ENCODE data around the gene SRPK2. TPM values are rescaled to one million over a fixed set of nuclear protein-coding genes. Genes with fewer than 3 reads are reported as not detected.

SRPK2 gene
- total RNA-seq, 4 donors from 2014 or later = 61.7 to 89.1 (median 78.4) TPM

DNA sequence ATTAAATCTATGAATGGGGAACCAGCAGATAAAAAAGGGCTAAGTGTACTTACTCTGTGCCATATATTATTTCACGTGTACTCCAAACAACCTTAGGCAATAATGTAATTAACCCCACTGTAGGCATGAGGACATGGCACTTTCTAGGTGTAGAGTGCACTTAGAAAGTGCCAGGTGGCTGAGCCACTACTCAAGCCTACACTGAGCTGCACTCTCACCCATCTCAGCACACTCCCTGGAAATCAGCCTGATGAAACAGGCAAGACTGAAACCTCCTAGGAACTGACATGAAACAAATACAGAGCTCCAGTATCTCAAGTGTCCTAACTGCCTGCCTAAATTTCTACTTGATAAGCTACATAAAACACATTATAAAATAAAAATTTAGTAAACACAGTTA lies 227.4 kb downstream of the SRPK2 start:
- Histone ChIP-seq H3K9me3 (no peaks in the 10 kb centered on the region), H3K4me3 (no peak overlapping the region), H3K27ac (no peak overlapping the region), H3K36me3 (peaks cover 22% of the 10 kb centered on the region), H3K4me1 (no peaks in the 10 kb centered on the region), H3K27me3 (no peaks in the 10 kb centered on the region)
- DNase-seq (ENCODE audit: low spot score in 2 of 2) = no peak
- WGBS = 80% methylated on average over 1 of the region's 1 CpG
- no peak for TF ChIP-seq POLR2A (IDR thresholded peaks at IDR 0.05)

DNA sequence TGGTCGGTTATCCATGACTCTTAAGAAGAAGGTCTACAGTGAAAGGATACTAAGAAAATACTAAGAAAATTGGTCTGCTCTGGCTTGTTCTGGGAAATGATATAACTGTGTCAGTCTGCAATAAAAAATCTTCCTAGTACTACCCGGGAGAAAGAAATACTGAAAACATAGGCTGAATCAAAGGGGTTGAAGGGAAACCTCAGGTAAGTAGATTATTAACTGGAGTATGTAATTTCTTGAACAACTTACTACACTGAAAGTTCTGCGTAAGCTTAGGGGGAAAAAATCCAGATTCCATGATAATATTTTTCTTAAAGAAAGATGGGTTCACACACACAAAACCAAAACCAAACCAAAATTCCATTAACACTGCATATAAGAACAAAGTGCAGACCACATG lies 231.4 kb downstream of the SRPK2 start:
- 92% methylated on average over 3 of the region's 3 CpGs for WGBS
- Histone ChIP-seq H3K27me3 (no peaks in the 10 kb centered on the region), H3K4me3 (no peak overlapping the region), H3K4me1 (no peaks in the 10 kb centered on the region), H3K36me3 (peaks cover 2% of the 10 kb centered on the region), H3K27ac (no peak overlapping the region), H3K9me3 (no peaks in the 10 kb centered on the region)
- TF ChIP-seq POLR2A (IDR thresholded peaks at IDR 0.05) = no peak
- TF ChIP-seq, protein P1, sequence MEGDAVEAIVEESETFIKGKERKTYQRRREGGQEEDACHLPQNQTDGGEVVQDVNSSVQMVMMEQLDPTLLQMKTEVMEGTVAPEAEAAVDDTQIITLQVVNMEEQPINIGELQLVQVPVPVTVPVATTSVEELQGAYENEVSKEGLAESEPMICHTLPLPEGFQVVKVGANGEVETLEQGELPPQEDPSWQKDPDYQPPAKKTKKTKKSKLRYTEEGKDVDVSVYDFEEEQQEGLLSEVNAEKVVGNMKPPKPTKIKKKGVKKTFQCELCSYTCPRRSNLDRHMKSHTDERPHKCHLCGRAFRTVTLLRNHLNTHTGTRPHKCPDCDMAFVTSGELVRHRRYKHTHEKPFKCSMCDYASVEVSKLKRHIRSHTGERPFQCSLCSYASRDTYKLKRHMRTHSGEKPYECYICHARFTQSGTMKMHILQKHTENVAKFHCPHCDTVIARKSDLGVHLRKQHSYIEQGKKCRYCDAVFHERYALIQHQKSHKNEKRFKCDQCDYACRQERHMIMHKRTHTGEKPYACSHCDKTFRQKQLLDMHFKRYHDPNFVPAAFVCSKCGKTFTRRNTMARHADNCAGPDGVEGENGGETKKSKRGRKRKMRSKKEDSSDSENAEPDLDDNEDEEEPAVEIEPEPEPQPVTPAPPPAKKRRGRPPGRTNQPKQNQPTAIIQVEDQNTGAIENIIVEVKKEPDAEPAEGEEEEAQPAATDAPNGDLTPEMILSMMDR (IDR thresholded peaks at IDR 0.05) = no peak
- no peak for TF ChIP-seq POLR2AphosphoS5 (IDR thresholded peaks at IDR 0.05)
- no peak for TF ChIP-seq EP300 (IDR thresholded peaks at IDR 0.05)
- no peak for DNase-seq (ENCODE audit: low spot score in 2 of 2)

DNA sequence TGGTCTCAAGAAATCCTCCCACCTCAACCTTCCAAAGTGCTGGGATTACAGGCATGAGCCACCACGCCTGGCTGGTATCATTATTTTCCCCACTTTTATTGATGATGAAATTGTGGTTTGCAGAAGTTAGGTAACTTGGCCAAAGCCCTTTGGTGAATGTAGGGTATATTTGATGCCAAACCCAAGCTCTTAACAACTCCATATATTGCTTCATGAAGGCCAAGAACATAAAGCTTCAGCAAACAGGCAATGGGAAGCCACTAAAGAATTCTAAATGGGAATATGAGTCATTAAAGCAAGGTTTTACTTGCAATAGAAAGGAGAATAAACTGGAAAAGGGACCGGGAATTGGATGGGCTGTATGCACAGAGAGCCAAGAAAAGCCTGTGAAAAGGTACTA lies 232.0 kb downstream of the SRPK2 start:
- no peaks in the 10 kb centered on the region for H3K9me3 ChIP-seq
- no peak for DNase-seq (ENCODE audit: low spot score in 2 of 2)
- no peaks in the 10 kb centered on the region for H3K4me1 ChIP-seq
- no peak overlapping the region for H3K27ac ChIP-seq
- no peaks in the 10 kb centered on the region for H3K27me3 ChIP-seq
- peaks cover 2% of the 10 kb centered on the region for H3K36me3 ChIP-seq
- TF ChIP-seq, protein P1 (IDR thresholded peaks at IDR 0.05) = no peak
- no peak for TF ChIP-seq POLR2A (IDR thresholded peaks at IDR 0.05)
- TF ChIP-seq POLR2AphosphoS5 (IDR thresholded peaks at IDR 0.05) = no peak
- no peak for TF ChIP-seq EP300 (IDR thresholded peaks at IDR 0.05)
- 80% methylated on average over 2 of the region's 2 CpGs for WGBS
- H3K4me3 ChIP-seq = no peak overlapping the region

DNA sequence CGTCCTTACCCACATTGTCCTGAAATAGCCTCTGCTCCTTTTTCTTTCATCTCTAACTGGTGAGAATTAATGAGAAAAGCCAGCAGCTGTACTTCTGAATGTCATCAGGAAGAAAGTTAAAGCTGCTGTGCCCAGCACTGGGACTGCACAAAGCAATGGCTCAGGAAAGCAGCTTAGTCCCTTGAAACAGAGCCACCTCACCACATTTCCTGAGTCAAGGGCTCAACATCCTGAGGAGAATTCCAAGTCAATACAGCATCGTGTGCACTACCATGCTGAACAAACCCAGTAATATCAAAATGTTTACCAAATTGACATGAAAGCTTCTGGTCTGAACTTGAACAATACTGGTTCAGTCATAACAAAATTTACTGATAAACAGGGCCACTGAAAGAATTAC lies 234.6 kb downstream of the SRPK2 start:
- no peak for TF ChIP-seq POLR2AphosphoS5 (IDR thresholded peaks at IDR 0.05)
- TF ChIP-seq POLR2A (IDR thresholded peaks at IDR 0.05) = no peak
- no peak for TF ChIP-seq EP300 (IDR thresholded peaks at IDR 0.05)
- no peak overlapping the region for H3K27ac ChIP-seq
- H3K4me1 ChIP-seq = no peaks in the 10 kb centered on the region
- no peak overlapping the region for H3K4me3 ChIP-seq
- WGBS = 59% methylated on average over 2 of the region's 2 CpGs
- H3K27me3 ChIP-seq = no peaks in the 10 kb centered on the region
- no peak for DNase-seq (ENCODE audit: low spot score in 2 of 2)
- peaks cover 2% of the 10 kb centered on the region for H3K36me3 ChIP-seq
- H3K9me3 ChIP-seq = no peaks in the 10 kb centered on the region

DNA sequence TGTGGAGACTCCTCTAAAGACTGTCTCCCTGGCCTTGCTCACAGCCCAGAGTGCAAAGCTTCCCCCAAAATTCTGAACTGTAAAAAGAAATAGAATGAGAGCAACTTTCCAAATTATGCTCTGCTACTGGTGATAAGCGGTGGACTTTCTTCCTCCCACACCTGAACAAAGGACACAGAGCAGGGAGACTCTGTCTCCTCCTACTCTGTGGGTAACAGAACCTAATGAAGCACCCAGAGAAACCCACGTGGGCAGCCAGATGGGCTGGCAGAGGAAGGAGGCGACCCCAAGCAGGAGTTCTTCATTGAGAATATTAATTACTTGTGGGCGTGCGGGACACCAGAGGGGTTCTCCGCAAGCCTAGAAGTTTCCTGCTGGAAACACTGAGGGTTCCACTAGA lies 235.2 kb downstream of the SRPK2 start:
- Histone ChIP-seq H3K9me3 (no peaks in the 10 kb centered on the region), H3K36me3 (peaks cover 2% of the 10 kb centered on the region), H3K4me1 (no peaks in the 10 kb centered on the region), H3K27ac (no peak overlapping the region), H3K4me3 (no peak overlapping the region), H3K27me3 (no peaks in the 10 kb centered on the region)
- TF ChIP-seq, protein P1 (IDR thresholded peaks at IDR 0.05) = no peak
- TF ChIP-seq POLR2A (IDR thresholded peaks at IDR 0.05) = no peak
- no peak for TF ChIP-seq POLR2AphosphoS5 (IDR thresholded peaks at IDR 0.05)
- no peak for TF ChIP-seq EP300 (IDR thresholded peaks at IDR 0.05)
- 93% methylated on average over 6 of the region's 6 CpGs for WGBS
- no peak for DNase-seq (ENCODE audit: low spot score in 2 of 2)

DNA sequence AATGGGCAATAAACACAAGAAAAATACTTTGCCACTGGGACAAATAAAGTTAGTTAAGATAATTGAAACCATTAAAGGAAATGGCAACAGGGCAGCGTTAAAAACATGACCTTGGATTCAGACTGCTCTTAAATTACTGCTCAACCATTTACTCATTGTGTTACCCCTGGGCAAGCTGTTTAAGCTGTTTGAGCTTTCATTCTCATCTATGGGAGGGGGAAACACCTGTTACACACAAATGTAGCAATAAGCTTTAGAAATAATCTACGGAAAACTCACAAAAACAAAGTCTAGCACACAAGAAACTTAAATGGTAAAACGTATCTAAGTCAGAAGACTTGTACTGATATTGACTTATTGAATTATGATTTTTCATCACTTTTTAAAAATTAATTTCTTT lies 237.6 kb downstream of the SRPK2 start:
- no peaks in the 10 kb centered on the region for H3K4me1 ChIP-seq
- no peaks in the 10 kb centered on the region for H3K27me3 ChIP-seq
- TF ChIP-seq POLR2A (IDR thresholded peaks at IDR 0.05) (no peak), EP300 (IDR thresholded peaks at IDR 0.05) (no peak)
- H3K9me3 ChIP-seq = no peaks in the 10 kb centered on the region
- no peak for DNase-seq (ENCODE audit: low spot score in 2 of 2)
- H3K27ac ChIP-seq = no peak overlapping the region
- H3K36me3 ChIP-seq = no peaks in the 10 kb centered on the region
- WGBS = 71% methylated on average over 3 of the region's 3 CpGs
- H3K4me3 ChIP-seq = no peak overlapping the region

DNA sequence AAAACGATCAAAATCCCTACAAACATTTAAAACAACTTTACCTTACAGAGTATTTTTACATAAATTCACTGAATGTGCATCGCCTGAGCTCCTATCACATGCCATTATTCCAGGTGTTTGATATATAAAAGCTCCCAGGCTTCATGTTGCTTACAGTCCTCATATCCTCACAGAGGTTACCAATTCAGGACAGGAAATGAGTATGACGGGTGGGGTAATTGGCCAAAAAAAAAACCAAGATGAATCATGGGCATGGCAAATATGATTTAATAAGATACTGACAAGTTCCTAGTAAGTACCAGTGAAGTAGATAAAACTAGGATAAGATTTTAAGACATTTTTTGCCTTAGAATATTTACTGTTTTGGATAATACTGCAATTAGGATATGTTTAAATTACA lies 238.9 kb downstream of the SRPK2 start:
- Histone ChIP-seq H3K36me3 (peaks cover 6% of the 10 kb centered on the region), H3K27me3 (no peaks in the 10 kb centered on the region), H3K27ac (no peak overlapping the region), H3K4me3 (no peak overlapping the region), H3K4me1 (no peaks in the 10 kb centered on the region), H3K9me3 (no peaks in the 10 kb centered on the region)
- WGBS = 52% methylated on average over 3 of the region's 3 CpGs
- DNase-seq (ENCODE audit: low spot score in 2 of 2) = no peak
- TF ChIP-seq, protein P1 (IDR thresholded peaks at IDR 0.05) = no peak
- no peak for TF ChIP-seq POLR2AphosphoS5 (IDR thresholded peaks at IDR 0.05)
- TF ChIP-seq EP300 (IDR thresholded peaks at IDR 0.05) = no peak
- no peak for TF ChIP-seq POLR2A (IDR thresholded peaks at IDR 0.05)

All from suprapubic skin (tissue), 4 donors.